HK-2 (cell line): ENCODE measurements around the gene F7.
"Not testable (repeated sequence)": the region's sequence is repeated elsewhere in the genome, so short reads cannot be mapped to it uniquely, and the experiment has no call there.

Source experiments
- DNase-seq: peaks from one replicate; pipeline ENCODE4 v3.0.0-alpha.2; 2018; ENCODE audit not compliant: unreplicated experiment

The F7 gene

GRCh38 chr13:113105032-113105920 is at the start of gene F7:
Gene F7 (plus strand): TSS chr13:113105791. CDS start chr13:113105842, 51 bp downstream.
- DNase-seq: no peak

GRCh38 chr13:113057084-113057483 is 48.5 kb upstream of the F7 start:
- no peak for DNase-seq

- DNase-seq: not testable (repeated sequence)
These were observed 48.0 kb upstream of the F7 start for GRCh38 chr13:113057559-113057958.

- no peak for DNase-seq
These were observed 47.2 kb upstream of the F7 start for GRCh38 chr13:113058129-113058987.

- DNase-seq: no peak
These were observed 46.4 kb upstream of the F7 start for GRCh38 chr13:113058988-113059850.

- DNase-seq: no peak
These were observed 45.7 kb upstream of the F7 start for GRCh38 chr13:113059891-113060290.

GRCh38 chr13:113060557-113061270 is 44.9 kb upstream of the F7 start:
- no peak for DNase-seq

- no peak for DNase-seq
These were observed 44.3 kb upstream of the F7 start for GRCh38 chr13:113061271-113061625.

GRCh38 chr13:113061796-113062425 is 43.7 kb upstream of the F7 start:
- no peak for DNase-seq

GRCh38 chr13:113062691-113063090 is 42.9 kb upstream of the F7 start:
- no peak for DNase-seq

- no peak for DNase-seq
These were observed 42.5 kb upstream of the F7 start for GRCh38 chr13:113063091-113063491.

GRCh38 chr13:113064000-113064533 is 41.5 kb upstream of the F7 start:
- DNase-seq: no peak

- DNase-seq: peak; percentile 31
These were observed 40.8 kb upstream of the F7 start for GRCh38 chr13:113064534-113065405.

- no peak for DNase-seq
These were observed 40.0 kb upstream of the F7 start for GRCh38 chr13:113065406-113066141.

GRCh38 chr13:113066142-113066455 is 39.5 kb upstream of the F7 start:
- DNase-seq: no peak

GRCh38 chr13:113066746-113067145 is 38.8 kb upstream of the F7 start:
- no peak for DNase-seq

GRCh38 chr13:113069861-113070805 is 35.5 kb upstream of the F7 start:
- DNase-seq: no peak

- DNase-seq: no peak
These were observed 34.7 kb upstream of the F7 start for GRCh38 chr13:113070855-113071254.
